NCI-H2227 (cell line): ENCODE data around the gene THOC1.

Source experiments
- DNase-seq: peaks from one replicate; lab custom pipeline; 2025; ENCODE audit not compliant: unreplicated experiment; lab: John Stamatoyannopoulos, UW

Gene THOC1

GRCh38 chr18:286515-287310, 18.9 kb upstream of the THOC1 start:
- DNase-seq: peak; percentile 23

DNA sequence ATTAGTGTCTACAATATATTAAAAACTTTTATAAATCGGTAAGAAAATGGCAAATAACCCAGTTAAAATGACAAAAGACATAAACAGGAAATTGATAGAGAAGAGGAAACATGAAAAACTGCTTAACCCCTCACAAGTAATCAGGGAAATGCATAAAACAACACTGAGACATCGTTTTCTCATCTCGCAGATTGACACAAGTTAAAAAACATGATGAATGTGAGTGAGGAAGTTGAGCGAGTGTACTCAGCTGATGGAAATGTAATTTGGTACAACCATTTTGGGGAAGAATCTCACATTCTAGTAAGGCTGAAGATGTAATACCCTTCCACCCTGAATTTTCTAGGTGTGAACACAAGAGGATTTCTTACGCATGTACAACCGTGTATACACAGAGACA, 18.0 kb upstream of the THOC1 start:
- DNase-seq: no peak

- no peak for DNase-seq
Observed at GRCh38 chr18:275486-275885, 7.6 kb upstream of the THOC1 start.

DNA sequence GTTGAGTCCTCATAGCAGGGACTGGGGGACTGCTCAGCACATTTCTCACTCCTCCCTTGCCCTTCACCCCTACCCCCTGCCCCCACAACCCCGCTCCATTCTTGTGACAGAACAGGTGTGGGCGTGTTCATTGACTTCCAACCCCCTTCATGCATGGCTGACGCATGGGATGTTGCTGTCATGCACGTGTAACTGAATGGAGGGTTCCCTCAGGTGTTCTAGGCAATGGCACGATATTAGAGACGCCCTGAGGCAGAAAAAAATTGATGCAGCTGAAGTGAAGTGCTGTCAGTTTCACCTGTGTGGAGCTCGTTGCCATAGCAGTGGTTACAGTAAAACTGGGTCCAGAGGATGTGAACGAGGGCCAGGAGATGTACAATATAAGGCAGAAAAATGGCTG, 6.5 kb upstream of the THOC1 start:
- no peak for DNase-seq

DNA sequence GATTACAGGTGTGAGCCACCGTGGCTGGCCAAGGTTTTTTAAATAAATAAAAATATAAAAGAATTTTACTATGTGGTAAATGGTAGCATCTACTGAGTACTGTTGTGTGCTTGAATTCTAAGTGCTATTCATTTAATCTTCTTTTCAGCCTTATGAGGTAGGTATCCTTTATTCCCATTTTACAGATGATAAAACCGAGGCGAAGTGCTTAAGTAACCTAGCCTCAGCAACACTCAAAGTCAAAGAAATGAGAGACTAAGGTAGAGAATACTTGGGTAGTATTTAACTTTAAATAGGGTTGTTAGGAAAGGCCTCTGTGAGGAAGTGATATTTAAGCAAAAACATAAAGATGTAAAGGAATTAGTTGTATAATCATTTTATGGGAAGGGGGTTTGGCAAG, 5.7 kb upstream of the THOC1 start:
- no peak for DNase-seq

DNA sequence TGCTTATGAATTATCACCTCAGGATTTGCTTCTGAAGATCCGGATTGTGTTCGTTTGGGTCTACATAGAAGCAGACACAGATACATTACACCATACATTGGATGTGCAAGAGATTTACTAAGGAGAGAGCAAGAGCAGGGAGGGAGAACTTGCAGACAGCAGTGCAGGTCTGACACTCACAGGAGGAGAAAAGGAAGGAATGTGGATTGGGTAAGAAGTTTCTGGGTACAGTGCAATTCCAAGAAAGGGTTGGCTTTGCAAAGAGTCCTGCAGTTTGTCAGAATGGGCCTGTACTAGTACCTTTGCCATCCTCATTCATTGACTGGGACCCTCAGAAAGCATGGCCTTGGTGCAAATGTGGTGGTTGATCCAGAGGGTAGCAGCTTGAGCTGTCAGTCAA, 4.8 kb upstream of the THOC1 start:
- no peak for DNase-seq

DNA sequence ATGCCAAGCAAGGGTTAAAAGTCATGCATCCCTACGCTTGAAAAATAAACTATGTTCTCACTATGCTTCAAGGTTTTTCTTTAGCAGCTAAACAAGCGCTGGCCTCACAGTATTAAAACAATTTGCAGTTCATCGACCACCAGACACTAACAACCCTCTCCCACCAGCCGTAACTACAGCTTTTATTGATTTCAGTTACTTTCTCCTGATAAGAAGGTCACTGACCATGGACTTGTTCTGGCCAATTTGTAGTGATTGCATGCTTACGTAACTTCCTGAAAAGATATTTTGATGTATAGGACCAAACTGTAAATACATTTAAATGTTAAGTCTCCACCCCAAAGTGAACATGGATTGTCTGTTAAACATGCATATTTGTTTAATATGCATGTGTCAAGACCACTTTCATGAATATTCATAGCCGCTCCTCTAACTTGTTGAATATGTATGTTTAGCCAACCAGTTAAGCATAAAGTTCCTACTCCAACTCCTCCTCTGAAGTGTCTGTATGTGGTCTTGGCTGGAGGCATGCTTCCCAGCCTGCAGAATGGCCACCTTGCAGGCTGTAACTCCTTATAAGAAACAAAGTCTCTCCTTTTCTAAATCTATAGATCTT, 1.7 kb upstream of the THOC1 start:
- DNase-seq: no peak

DNA sequence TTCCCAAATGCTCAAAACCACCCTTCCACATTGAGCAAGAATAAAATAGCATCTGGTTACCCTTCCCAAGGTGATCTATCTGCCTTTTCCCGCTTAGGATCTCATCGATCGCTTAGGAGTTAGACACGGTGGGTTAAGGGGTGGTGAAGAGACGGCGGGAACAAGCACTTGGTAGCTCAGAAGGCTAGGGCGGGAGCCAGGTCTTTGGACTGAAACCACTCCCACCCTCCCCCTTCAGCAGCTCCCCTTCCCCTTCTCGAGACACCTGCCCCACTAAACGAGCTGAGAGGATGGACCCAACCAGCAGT, 513 bp downstream of the THOC1 start:
- peak; percentile 77 for DNase-seq

- no peak for DNase-seq
Observed at GRCh38 chr18:261398-262073, 6.3 kb downstream of the THOC1 start.

- no peak for DNase-seq
Observed at GRCh38 chr18:260547-260946, 7.3 kb downstream of the THOC1 start.

- no peak for DNase-seq
Observed at GRCh38 chr18:255171-255570, 12.7 kb downstream of the THOC1 start.

DNA sequence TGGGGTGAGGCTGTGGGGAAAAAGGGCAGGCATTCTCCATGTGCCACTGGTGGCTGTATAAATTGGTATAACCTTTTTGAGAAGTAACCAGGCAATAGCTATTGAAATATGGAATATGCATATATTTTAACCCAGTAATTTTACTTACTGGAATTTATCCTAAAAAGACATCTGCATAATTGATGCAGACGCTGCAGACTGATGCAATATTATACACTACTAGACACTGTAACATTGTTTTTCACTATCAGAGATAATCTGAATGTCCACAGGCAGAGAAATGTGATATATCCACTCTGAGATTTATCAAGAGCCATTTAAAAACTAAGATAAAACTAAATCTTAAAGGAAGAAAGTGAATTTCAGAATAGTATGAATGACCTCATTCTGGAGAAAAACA, 14.7 kb downstream of the THOC1 start:
- no peak for DNase-seq

- no peak for DNase-seq
Observed at GRCh38 chr18:251572-251971, 16.3 kb downstream of the THOC1 start.

- DNase-seq: no peak
Observed at GRCh38 chr18:250685-251084, 17.2 kb downstream of the THOC1 start.

DNA sequence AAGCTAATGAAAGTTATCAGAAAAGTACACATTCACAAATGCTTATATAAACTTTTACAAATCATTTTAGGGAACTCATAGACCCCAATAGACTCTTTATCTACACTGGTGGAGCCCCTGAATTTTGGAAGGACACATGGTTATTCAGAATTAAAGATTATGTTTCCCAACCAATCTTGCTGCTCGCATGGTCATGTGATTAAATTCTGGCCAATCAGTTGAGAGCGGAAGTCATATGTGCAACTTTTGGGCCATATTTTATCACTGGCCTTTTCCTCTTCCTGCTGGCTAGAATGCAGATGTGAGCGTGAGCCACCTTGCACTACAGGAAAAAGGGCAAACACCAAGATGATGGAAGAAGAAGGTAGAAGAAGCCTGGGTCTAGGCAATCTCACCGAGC, 19.8 kb downstream of the THOC1 start:
- DNase-seq: no peak

DNA sequence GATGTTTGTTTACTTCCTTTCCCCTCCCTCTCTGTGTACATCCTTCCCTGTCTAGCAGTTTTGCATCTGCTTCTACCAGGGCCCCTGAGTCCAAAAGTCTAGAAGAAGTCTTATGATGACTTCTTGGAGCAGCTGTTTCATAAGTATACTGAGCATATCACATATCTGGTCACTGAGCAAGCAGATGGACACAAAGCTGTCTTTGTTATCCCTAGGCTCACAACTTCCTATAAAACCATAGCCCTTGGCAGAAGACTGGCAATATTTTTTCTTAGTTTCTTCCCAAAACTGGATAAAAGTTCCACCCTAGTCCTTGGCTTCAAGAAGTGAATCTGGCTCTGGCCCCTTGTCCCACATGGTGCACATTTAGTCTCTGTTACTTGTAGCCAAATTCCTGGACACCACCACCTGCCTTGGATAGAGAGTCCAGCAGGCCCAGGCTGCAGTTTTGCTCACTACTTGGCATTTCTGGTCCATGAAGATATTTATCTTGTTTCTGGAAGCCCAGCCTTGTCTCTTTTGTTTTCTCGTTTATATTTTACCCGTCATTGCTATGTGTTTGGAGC, 22.5 kb downstream of the THOC1 start:
- no peak for DNase-seq

DNA sequence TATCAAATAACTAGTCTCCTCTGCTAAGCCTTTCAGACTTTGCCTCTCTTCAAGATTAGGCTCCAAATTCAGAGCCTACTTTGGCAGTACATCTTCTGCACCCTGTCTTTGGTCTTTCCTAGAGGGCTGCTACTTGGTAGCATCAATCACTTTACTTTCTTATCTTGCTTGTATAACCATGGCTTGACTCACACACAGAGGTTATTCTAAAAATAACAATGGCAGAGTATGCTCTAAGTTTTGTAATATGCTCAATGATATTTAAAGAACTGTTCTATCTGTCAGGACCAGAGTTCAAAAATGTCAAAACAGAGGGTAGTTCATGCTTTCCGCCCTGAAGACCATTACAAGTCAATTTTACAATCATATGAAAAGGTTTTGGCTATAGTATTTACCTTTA, 27.7 kb downstream of the THOC1 start:
- no peak for DNase-seq

DNA sequence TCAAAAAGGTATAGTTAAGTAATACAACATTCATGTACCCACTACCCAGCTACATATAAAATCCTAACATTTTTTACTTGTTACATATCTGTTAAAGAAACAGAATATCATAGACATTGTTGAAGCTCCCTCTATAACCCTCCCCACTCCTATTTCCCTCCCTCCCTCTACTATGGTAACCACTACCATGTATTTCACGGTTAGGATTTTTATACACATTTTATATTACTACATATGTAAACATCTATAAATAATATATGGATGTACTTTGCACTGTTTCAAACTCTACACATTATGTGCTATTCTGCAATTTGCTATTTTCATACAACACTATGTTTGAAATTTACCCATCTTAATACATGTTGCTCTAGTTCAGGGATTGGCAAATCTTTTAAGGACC, 36.3 kb downstream of the THOC1 start:
- no peak for DNase-seq

DNA sequence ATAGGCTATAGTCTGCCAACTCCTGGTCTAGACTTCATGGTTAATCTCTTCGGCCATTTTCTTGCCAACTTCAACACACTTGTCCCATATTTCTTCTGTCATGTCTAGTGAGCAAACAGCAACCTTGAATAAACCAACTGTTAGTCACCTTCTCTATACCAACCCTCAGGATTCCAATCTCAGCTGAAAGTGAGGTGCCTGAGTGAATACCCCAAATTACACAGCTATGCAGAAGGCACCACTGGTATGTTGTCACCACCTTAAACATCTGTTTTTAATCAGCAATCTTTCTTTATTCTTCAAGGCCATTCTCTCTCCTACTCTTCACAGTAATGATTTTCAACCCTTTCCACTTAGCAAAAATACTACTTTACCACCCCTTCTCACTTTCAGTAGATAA, 39.3 kb downstream of the THOC1 start:
- no peak for DNase-seq

DNA sequence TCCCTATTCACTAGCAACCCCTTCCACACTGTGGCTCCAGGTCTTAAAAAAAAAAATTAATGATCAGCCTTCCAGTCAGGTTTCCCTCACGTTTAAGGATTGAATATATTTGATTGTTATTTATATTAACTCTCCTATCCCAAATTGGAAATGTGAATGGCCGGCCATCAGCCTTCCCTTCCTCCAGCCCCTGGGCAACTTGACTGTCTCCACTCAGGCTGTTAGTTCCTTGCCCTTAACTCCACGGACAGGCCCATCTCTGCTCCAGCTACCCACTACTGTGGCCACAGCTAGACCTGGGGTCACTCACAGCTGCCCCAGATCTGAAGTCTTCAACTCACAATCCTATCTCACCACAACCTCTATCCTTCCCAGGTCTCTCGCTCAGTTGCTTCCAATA, 39.9 kb downstream of the THOC1 start:
- DNase-seq: no peak

GRCh38 chr18:227374-227773, 40.5 kb downstream of the THOC1 start:
- DNase-seq: no peak

GRCh38 chr18:225745-226144, 42.1 kb downstream of the THOC1 start:
- no peak for DNase-seq
